Liver (tissue), 9 donors: ENCODE measurements around the gene ARID4A. TPM values are rescaled to one million over a fixed set of nuclear protein-coding genes. Genes with fewer than 3 reads are reported as not detected.

ENCODE experiments used
- DNase-seq: peaks from one replicate; pipeline ENCODE4 v3.0.0-alpha.2; 2017; ENCODE audit warnings: low spot score
- H3K27ac ChIP-seq, 2 donors: one replicate each; pipeline ENCODE4 v1.7.0; 2013; ENCODE audit warnings: inconsistent platforms in 2 of 2, low read length in 2 of 2, control low read depth in 1 of 2, low read depth in 1 of 2, mild to moderate bottlenecking in 1 of 2
- H3K27me3 ChIP-seq, 4 donors: one replicate each; pipeline versions ENCODE4 v1.6.1 to v1.7.0; 2013; ENCODE audit warnings: low read length in 3 of 4, inconsistent platforms in 1 of 4, mild to moderate bottlenecking in 1 of 4, moderate library complexity in 1 of 4; ENCODE audit not compliant: control insufficient read depth in 4 of 4, insufficient read depth in 4 of 4
- H3K36me3 ChIP-seq, 4 donors: one replicate each; pipeline versions ENCODE4 v1.6.1 to v1.7.0; 2013; ENCODE audit warnings: low read length in 3 of 4, mild to moderate bottlenecking in 3 of 4, low read depth in 1 of 4, moderate library complexity in 1 of 4; ENCODE audit not compliant: control insufficient read depth in 4 of 4, insufficient read depth in 3 of 4
- H3K4me1 ChIP-seq, 4 donors: one replicate each; pipeline versions ENCODE4 v1.6.1 to v1.7.0; 2013; ENCODE audit warnings: low read length in 3 of 4, mild to moderate bottlenecking in 3 of 4, moderate library complexity in 1 of 4; ENCODE audit not compliant: control insufficient read depth in 4 of 4, insufficient read depth in 4 of 4
- H3K4me3 ChIP-seq, 3 donors: one replicate each; pipeline versions ENCODE4 v1.6.1 to v1.7.0; 2013; ENCODE audit warnings: low read length in 3 of 3, control low read depth in 1 of 3, low read depth in 1 of 3, mild to moderate bottlenecking in 1 of 3
- H3K9ac ChIP-seq, 2 donors: one replicate each; pipeline ENCODE4 v1.7.0; 2013; ENCODE audit warnings: low read length in 2 of 2, mild to moderate bottlenecking in 2 of 2, moderate library complexity in 2 of 2, control low read depth in 1 of 2, low read depth in 1 of 2
- H3K9me3 ChIP-seq, 4 donors: one replicate each; pipeline versions ENCODE4 v1.6.1 to v1.7.0; 2013; ENCODE audit warnings: low read length in 3 of 4; ENCODE audit not compliant: control insufficient read depth in 4 of 4
- EGR1 ChIP-seq, 2 donors: IDR thresholded peaks; 2 replicates each; pipeline ENCODE4 v1.6.1; 2016 to 2018; ENCODE audit warnings: antibody characterized with exemption in 2 of 2, low read depth in 2 of 2
- FOXA1 ChIP-seq: IDR thresholded peaks from 2 replicates; pipeline ENCODE4 v1.6.1; 2016; ENCODE audit warnings: antibody characterized with exemption
- FOXA2 ChIP-seq: IDR thresholded peaks from 2 replicates; pipeline ENCODE4 v1.6.1; 2016; ENCODE audit warnings: antibody characterized with exemption
- GABPA ChIP-seq, 2 donors: IDR thresholded peaks in 1 of 2; conservative IDR thresholded peaks in 1 of 2; 2 replicates each; pipeline ENCODE4 v1.6.1; 2016; ENCODE audit warnings: antibody characterized with exemption in 2 of 2, mild to moderate bottlenecking in 1 of 2, moderate library complexity in 1 of 2
- HNF4A ChIP-seq, 2 donors: conservative IDR thresholded peaks; 2 replicates each; pipeline ENCODE4 v1.6.1; 2016; ENCODE audit warnings: antibody characterized with exemption in 2 of 2, mild to moderate bottlenecking in 2 of 2
- HNF4G ChIP-seq: IDR thresholded peaks from 2 replicates; pipeline ENCODE4 v1.6.1; 2016; ENCODE audit warnings: antibody characterized with exemption
- JUND ChIP-seq, 2 donors: IDR thresholded peaks; 2 replicates each; pipeline ENCODE4 v1.6.1; 2016; ENCODE audit warnings: antibody characterized with exemption in 2 of 2
- NR2F2 ChIP-seq: IDR thresholded peaks from 2 replicates; pipeline ENCODE4 v1.6.1; 2016; ENCODE audit warnings: antibody characterized with exemption
- RAD21 ChIP-seq, 2 donors: IDR thresholded peaks; 2 replicates each; pipeline ENCODE4 v1.6.1; 2016; ENCODE audit warnings: antibody characterized with exemption in 2 of 2, mild to moderate bottlenecking in 2 of 2
- RXRA ChIP-seq, 2 donors: IDR thresholded peaks; 2 replicates each; pipeline ENCODE4 v1.6.1; 2017 to 2018; ENCODE audit warnings: antibody characterized with exemption in 2 of 2, mild to moderate bottlenecking in 1 of 2
- SP1 ChIP-seq: IDR thresholded peaks from 2 replicates; pipeline ENCODE4 v1.6.1; 2018; ENCODE audit warnings: antibody characterized with exemption, mild to moderate bottlenecking
- TAF1 ChIP-seq: conservative IDR thresholded peaks from 2 replicates; pipeline ENCODE4 v1.6.1; 2016; ENCODE audit warnings: antibody characterized with exemption, mild to moderate bottlenecking
- YY1 ChIP-seq: IDR thresholded peaks from 2 replicates; pipeline ENCODE4 v1.6.1; 2016; ENCODE audit warnings: antibody characterized with exemption, mild to moderate bottlenecking
- WGBS: extraction: QIAGEN DNeasy Blood & Tissue Kit; methylation state at CpG from one replicate; pipeline ENCODE4 v1.1.7; 2013; 5-methylcytosine and 5-hydroxymethylcytosine counted together
- polyA plus RNA-seq, 2 donors: library from polyadenylated mRNA; stranded (reverse) in 1 of 2; unstranded in 1 of 2; fragments of 200-250 nt in 1 of 2; fragments of >200 nt in 1 of 2; fragmentation: Nextera tagmentation in 1 of 2; extraction: Ambion mirVana in 1 of 2; gene quantifications; one replicate each; pipeline versions ENCODE4 v1.2.1 to v1.2.3, GENCODE V29; 2013 to 2015
- total RNA-seq, 2 donors: library from RNA; depleted of rRNA; stranded (reverse); fragments of >200 nt; gene quantifications; one replicate each; pipeline ENCODE4 v1.2.3, GENCODE V29; 2014
- TF ChIP-seq, protein P1 (sequence below): IDR thresholded peaks from 2 replicates; pipeline ENCODE4 v1.6.1; 2016; ENCODE audit warnings: antibody characterized with exemption
- TF ChIP-seq, protein P2 (sequence below): IDR thresholded peaks from 2 replicates; pipeline ENCODE4 v1.6.1; 2016; ENCODE audit warnings: antibody characterized with exemption
- TF ChIP-seq, protein P3 (sequence below): IDR thresholded peaks from 2 replicates; pipeline ENCODE4 v1.6.1; 2016; ENCODE audit warnings: antibody characterized with exemption, mild to moderate bottlenecking
- TF ChIP-seq, protein P4 (sequence below): fragments of 150-350 bp; IDR thresholded peaks from 2 replicates; pipeline ENCODE4 v1.5.1; 2017; ENCODE audit warnings: improper control_type of control experiment, low read depth, low read length; ENCODE audit not compliant: missing input control
- TF ChIP-seq, protein P5 (sequence below): IDR thresholded peaks from 2 replicates; pipeline ENCODE4 v1.6.1; 2016; ENCODE audit warnings: antibody characterized with exemption
- donor health status: healthy.
- donor health status: healthy.
- donor health status: healthy.
- donor health status: healthy.
- donor health status: healthy.

Gene ARID4A
- total and polyA plus RNA-seq, 4 donors: 3.8 to 26.9 (median 12.0) TPM

DNA sequence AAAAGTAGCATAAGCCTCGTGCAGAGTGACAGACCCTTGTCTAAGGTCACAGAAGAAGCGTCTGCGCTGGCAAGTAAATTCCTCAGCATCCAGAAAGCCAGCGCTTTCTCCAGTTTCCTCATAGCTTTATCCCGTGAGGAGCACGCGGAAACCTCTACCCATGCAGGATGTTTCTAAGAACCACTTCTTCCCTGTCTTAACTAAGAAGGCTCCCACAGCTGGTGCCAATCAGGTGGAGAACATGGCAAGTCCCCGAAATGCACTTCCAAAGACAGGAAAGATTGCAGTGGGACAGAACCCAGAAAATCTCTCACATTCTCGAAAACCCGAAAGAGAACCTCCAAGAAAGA lies 968 bp upstream of the ARID4A start:
- peaks cover 10 to 41% (median 32%) of the 10 kb centered on the region in 4 donors for H3K4me1 ChIP-seq
- H3K27me3 ChIP-seq: no peaks in the 10 kb centered on the region
- H3K9ac ChIP-seq: peak overlapping the region; percentile 87 to 99
- peak overlapping the region; percentile 99 for H3K27ac ChIP-seq
- WGBS: under 1% methylated on average over 10 of the region's 10 CpGs
- DNase-seq: no peak
- H3K9me3 ChIP-seq: no peaks in the 10 kb centered on the region
- peak in 1 of 2 donors; percentile 28 for TF ChIP-seq RAD21 (IDR thresholded peaks at IDR 0.05)
- no peak for TF ChIP-seq YY1
- TF ChIP-seq, protein P1, sequence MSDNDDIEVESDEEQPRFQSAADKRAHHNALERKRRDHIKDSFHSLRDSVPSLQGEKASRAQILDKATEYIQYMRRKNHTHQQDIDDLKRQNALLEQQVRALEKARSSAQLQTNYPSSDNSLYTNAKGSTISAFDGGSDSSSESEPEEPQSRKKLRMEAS: no peak
- TF ChIP-seq HNF4A (conservative IDR thresholded peaks at IDR 0.05): no peak
- TF ChIP-seq, protein P2, sequence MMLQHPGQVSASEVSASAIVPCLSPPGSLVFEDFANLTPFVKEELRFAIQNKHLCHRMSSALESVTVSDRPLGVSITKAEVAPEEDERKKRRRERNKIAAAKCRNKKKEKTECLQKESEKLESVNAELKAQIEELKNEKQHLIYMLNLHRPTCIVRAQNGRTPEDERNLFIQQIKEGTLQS: no peak
- H3K4me3 ChIP-seq: peak overlapping the region; percentile 91 to 100 (median 95)
- H3K36me3 ChIP-seq: peaks cover 2 to 15% (median 7%) of the 10 kb centered on the region in 4 donors

DNA sequence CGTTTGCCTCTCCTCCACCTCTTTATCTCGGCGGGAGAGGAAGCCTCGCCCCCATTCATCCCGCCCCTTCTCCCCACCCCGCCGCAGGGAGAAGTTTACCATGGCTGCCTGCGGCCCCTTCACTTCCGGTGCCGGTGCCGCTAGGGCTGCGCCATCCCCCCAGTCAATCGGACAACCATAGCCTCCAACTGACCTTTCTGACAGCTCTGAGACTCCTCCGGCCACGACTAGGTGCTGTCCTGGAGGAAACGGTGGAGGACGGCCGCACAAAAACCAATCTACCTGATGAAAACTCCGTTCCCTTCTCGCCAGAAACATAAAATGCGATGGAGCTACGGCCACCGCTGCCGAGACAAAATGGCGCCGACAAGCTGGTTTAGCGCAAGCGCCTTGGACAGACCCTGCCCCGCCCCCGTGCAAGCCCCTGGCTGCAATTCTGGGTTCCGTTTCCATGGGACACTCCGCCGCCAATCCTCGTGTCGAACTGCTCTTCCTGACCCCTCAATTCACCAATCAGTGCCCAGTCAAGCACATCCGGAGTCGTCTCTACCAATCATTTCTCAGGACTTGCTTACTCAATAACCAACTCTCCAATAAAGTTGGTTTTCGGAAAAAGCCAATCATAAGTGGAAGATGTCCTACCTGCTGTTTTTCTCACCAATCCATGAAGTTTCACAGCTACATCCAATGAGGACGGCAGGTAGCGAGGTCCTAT lies 436 bp upstream of the ARID4A start:
- H3K36me3 ChIP-seq: peaks cover 2 to 13% (median 7%) of the 10 kb centered on the region in 4 donors
- peak overlapping the region; percentile 91 to 100 (median 95) for H3K4me3 ChIP-seq
- TF ChIP-seq, protein P3, sequence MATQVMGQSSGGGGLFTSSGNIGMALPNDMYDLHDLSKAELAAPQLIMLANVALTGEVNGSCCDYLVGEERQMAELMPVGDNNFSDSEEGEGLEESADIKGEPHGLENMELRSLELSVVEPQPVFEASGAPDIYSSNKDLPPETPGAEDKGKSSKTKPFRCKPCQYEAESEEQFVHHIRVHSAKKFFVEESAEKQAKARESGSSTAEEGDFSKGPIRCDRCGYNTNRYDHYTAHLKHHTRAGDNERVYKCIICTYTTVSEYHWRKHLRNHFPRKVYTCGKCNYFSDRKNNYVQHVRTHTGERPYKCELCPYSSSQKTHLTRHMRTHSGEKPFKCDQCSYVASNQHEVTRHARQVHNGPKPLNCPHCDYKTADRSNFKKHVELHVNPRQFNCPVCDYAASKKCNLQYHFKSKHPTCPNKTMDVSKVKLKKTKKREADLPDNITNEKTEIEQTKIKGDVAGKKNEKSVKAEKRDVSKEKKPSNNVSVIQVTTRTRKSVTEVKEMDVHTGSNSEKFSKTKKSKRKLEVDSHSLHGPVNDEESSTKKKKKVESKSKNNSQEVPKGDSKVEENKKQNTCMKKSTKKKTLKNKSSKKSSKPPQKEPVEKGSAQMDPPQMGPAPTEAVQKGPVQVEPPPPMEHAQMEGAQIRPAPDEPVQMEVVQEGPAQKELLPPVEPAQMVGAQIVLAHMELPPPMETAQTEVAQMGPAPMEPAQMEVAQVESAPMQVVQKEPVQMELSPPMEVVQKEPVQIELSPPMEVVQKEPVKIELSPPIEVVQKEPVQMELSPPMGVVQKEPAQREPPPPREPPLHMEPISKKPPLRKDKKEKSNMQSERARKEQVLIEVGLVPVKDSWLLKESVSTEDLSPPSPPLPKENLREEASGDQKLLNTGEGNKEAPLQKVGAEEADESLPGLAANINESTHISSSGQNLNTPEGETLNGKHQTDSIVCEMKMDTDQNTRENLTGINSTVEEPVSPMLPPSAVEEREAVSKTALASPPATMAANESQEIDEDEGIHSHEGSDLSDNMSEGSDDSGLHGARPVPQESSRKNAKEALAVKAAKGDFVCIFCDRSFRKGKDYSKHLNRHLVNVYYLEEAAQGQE: peak; percentile 47
- peak in 1 of 2 donors; percentile 11 for TF ChIP-seq HNF4A (conservative IDR thresholded peaks at IDR 0.05)
- TF ChIP-seq HNF4G: no peak
- TF ChIP-seq, protein P4, sequence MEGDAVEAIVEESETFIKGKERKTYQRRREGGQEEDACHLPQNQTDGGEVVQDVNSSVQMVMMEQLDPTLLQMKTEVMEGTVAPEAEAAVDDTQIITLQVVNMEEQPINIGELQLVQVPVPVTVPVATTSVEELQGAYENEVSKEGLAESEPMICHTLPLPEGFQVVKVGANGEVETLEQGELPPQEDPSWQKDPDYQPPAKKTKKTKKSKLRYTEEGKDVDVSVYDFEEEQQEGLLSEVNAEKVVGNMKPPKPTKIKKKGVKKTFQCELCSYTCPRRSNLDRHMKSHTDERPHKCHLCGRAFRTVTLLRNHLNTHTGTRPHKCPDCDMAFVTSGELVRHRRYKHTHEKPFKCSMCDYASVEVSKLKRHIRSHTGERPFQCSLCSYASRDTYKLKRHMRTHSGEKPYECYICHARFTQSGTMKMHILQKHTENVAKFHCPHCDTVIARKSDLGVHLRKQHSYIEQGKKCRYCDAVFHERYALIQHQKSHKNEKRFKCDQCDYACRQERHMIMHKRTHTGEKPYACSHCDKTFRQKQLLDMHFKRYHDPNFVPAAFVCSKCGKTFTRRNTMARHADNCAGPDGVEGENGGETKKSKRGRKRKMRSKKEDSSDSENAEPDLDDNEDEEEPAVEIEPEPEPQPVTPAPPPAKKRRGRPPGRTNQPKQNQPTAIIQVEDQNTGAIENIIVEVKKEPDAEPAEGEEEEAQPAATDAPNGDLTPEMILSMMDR: no peak
- peak; percentile 100 for TF ChIP-seq SP1
- TF ChIP-seq FOXA1: no peak
- peak; percentile 60 to 63 for TF ChIP-seq JUND (IDR thresholded peaks at IDR 0.05)
- TF ChIP-seq, protein P5, sequence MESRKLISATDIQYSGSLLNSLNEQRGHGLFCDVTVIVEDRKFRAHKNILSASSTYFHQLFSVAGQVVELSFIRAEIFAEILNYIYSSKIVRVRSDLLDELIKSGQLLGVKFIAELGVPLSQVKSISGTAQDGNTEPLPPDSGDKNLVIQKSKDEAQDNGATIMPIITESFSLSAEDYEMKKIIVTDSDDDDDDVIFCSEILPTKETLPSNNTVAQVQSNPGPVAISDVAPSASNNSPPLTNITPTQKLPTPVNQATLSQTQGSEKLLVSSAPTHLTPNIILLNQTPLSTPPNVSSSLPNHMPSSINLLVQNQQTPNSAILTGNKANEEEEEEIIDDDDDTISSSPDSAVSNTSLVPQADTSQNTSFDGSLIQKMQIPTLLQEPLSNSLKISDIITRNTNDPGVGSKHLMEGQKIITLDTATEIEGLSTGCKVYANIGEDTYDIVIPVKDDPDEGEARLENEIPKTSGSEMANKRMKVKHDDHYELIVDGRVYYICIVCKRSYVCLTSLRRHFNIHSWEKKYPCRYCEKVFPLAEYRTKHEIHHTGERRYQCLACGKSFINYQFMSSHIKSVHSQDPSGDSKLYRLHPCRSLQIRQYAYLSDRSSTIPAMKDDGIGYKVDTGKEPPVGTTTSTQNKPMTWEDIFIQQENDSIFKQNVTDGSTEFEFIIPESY: peak; percentile 50
- no peak for TF ChIP-seq RAD21 (IDR thresholded peaks at IDR 0.05)
- peak; percentile 53 for TF ChIP-seq TAF1
- TF ChIP-seq YY1: peak; percentile 100
- peak; percentile 61 to 68 for TF ChIP-seq EGR1 (IDR thresholded peaks at IDR 0.05; ENCODE audit: low read depth in 2 of 2)
- peak; percentile 30 to 41 for TF ChIP-seq RXRA (IDR thresholded peaks at IDR 0.05)
- TF ChIP-seq NR2F2: no peak
- TF ChIP-seq, protein P2: peak; percentile 64
- peak; percentile 66 to 84 for TF ChIP-seq GABPA (IDR thresholded peaks at IDR 0.05 in 1 of 2, conservative IDR thresholded peaks at IDR 0.05 in 1 of 2)
- TF ChIP-seq FOXA2: peak; percentile 31
- TF ChIP-seq, protein P1: peak; percentile 65
- no peaks in the 10 kb centered on the region for H3K9me3 ChIP-seq
- H3K4me1 ChIP-seq: peaks cover 7 to 38% (median 29%) of the 10 kb centered on the region in 4 donors
- H3K9ac ChIP-seq: peak overlapping the region; percentile 96 to 99
- WGBS: under 1% methylated on average over 40 of the region's 40 CpGs
- H3K27me3 ChIP-seq: no peaks in the 10 kb centered on the region
- peak; percentile 96 for DNase-seq
- H3K27ac ChIP-seq: peak overlapping the region; percentile 99
